ENCODE results near the gene DSCAM.

The DSCAM gene

DNA sequence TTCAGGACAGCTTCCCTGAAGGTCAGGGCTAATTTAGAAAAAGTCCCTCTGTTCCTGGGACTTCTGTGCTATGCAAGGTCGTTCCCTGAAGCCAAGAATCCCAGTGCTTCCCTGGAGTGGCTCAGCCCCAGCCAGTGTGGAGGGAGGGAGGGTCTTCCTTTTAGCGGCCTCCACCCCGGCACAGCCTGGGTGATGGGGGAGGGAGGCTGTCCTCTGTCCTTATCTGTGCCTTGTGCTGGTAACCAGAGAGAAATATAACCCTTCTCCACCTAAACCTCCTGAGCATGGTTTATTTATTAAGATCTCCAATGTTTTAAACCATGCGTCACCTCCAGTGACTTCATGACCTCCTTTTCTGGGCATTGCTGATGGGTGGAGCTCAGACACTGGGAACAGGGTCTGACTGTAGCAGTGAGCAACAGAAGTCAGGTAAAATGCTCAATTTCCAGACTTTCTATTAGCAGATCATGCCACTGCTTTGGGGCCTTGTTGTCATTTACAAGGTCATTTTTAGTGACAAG, 157.1 kb downstream of the DSCAM start:
- no peak for DNase-seq

DNA sequence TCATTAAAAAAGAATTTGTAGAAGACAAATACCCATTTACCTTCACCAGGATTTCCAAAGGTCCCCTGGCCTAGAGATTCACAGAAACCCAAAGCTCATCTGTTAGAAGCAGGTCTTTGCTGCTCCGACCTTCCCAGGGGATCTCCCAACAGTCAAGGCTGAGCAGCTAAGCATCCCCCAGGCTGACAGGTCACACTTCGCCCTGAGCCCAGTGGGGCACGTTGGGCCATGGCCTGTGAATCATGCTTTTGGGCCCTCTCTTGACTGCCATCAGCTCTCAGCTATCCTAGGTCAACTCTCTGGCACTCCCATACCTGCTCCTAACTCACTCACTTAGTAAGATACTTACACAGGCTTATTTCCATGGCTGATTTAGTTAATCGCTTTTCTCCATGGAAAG, 157.7 kb downstream of the DSCAM start:
- no peak for DNase-seq

DNA sequence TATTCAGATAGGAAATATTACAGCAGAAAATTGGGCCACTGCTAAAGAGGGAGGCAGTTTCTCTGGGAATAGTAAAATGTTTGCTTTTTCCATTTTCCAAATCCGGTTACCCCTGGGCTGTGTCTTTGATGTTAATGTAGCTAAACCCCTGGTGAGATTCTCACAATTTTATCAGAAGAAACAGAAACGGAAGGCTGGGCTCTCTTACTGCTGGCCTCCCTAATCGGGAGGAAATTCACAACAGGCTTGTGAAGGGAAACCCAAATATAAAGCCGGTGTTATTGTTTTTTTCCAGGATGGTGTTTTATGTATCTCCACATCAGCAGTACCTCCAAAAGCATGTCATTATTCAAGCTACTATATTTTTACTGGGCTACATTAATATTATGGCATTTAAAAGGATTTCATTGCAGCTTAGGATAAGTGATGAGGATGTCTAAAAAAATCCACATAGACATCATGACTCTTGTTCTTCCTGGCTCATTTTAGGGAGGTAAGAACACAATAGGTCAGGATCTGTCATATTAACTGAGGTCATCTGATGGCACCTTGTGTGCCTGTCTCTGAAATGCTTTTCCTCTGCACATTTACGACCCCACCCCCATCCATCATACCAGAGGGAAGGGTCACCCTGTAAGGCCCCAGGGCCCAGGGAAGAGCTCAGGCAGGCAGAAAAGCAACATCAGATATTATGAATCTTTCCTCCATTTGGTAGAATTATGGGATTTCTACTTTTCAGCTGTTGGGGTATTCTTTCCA, 158.7 kb downstream of the DSCAM start:
- DNase-seq, result no peak

DNA sequence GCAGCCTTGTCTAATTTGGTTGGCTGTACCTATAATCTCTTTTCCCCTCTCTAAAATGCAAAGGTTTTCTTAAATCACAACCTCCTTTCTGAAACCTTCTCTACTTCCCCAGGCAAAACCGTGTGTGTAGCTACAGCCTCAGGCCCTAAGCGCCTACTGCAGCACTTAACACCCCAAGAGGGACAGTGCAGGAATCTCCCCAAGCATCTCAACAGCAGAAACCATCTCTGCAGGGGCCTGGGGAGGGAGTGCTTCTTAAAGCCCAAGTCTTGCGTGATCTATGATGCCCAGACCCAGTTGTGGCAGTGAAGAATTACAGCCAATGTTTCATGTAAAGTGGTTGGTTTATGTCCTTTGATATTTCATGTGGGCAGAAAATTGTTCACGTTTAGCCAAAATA, 159.3 kb downstream of the DSCAM start:
- no peak for DNase-seq

DNA sequence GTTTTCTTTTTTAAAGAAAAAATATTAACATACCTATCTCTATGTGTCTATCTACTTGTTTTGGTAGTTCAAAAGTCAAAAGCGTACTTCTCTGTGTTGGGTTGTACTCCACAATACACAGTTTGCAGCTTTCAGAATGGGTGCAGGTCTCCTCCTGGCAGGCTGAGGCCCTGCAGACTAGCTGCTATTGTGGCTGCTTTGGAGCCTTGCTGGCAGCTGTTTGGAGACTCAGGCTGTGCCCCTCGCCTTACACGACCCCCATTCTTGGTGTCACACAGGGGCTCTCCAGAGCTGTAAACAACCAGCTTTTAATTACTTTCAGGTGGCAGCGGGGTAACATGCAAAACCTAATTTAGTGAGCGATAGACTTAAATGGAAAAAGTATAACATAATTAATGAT, 160.4 kb downstream of the DSCAM start:
- DNase-seq, result no peak

DNA sequence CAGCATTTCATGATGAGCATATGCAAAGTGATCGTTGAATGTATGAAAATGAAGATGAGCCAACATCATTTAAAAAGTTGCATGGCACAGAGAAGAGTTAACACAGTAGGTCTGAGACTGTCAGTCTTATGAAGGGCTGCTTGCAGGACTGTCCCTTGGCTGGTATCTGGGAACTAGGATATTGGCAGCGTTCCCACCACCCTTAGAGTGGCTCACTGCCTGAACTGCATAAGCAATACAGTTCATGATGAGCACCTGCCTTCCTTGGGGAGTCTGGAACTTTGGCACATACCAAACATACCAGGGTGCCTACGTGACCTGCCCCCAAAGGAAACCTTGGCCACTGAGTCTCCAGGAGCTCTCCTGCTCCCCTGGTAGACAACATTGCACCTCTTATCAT, 161.8 kb downstream of the DSCAM start:
- no peak for DNase-seq

DNA sequence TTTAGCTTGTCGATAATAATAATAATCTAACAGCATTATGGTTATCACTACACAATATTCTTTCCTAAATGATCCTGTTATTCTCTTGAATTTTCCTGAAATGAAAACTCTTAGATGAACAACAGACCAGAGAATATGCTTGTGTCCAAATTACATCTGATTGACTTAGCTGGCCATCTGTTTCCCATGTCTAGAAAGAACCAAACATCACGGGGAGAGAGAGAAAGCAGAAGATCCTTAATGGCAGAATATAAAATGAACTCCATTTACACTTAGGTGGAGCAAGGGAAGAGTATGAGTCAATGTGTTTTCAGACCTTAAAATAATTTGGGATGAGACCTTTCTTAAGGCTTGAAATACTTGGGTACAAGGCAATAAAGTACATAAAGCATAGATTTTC, 162.2 kb downstream of the DSCAM start:
- no peak for DNase-seq

DNA sequence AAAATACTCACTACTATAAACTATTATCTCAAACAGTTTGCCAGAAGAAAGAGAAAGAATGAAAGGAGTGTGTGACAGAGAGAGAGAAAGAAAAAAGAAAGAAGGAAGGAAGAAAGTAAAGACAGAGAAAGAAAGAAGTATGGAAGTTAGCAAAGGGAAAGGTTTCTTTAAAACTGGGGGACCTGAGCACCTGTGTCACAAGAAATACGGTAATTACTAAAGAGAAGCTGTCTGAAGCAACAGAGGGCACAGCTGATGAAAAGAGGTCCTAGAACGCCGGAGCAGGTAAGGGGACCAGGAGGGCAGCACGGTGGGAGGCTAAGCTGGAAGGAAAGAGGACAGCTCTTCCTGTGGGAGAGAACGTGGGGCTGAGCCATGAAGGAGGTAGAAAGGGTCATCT, 163.6 kb downstream of the DSCAM start:
- DNase-seq, result no peak

DNA sequence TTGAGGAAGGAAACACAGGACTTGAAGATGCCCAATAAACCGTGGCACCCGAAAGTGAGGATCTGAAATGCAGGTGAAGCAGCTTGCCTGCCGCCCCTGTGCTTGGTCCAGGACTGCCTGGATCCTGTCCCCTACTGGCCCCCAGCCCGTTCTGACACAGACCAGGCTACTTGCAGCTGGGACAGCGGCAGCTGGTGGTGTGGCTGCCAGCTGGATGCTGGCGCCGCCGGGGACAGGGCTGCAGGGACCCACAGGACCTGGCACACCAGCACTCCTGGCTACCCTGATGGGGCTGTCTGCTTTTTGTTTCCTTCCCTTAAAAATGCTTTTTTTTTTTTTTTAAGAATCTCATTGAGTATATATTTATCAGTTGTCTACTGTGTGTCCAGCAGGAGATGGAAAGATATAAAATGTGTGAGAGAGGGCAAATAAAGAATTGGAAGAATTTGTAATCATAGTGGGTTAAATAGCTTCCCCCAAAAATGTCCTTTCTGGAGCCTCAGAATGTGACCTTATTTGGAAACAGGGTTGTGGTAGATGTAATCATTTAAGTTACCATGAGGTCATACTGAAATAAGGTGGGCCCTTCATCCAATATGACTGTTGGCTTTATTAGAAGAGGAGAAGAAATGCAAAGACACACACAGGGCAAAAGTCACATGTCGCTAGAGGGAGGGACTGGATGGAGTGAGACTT, 165.6 kb downstream of the DSCAM start:
- DNase-seq, result no peak

DNA sequence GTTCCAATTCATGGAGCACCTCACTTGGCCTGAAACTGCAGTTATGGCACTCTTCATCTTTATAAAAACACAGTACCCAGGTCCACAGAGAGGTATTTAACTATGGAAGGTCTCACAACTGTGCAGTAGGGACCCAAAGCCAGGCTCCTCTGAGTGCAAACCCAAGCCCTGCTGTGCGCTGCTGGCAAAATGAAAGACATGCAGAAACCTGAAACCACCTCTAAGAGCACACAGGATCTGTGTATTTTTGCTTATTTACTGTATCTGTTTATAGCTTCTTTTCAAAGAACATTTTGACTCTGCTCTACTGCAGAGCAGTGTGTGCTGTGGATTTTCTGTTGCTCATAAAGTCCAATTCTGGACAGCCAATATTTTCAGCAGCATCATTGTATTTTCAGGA, 166.6 kb downstream of the DSCAM start:
- no peak for DNase-seq

DNA sequence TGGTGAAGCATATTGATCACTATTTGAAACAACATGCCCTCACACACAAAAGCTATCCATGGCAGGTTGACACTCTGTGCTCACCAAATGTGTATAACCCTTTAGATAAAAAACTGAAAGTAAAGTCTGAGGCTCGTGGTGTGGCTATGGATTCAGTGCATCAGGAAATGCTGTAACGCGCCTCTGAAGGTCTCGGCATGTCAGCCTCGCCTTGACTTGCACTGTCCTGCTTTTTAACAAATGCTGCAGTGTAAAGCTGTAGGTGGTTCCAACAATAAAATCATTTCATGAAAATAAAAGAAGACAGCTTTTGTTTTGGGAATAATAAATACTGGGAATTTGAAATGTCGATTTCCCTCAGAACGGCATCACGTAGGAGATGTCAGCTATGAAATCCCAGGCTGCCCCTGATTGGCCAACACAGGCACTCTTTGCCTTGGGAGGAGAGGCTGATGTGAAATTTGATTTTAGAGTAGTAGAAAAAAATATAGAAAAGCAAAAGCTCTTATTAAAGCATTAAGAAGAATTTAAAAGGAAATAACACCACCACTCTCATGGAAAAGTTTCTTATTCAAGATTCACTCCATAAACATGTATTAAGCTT, 168.2 kb downstream of the DSCAM start:
- no peak for DNase-seq

DNA sequence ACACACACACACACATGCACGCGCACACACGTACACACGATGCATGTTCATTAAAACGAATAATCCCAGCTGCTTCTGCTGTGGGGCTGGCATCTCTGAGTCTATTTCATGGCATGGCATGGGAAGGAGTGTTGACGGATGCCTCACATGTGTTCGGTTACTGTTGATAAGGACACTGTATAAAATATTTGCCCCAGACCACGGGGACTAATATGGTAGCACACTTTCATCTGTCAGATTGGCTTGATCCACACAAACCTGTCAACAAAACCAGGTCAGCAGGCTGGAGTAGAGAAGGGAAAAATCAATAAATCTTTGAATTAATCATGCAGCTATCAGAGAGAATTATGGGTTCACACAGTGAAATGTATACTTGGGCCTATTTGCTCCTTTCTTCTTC, 171.9 kb downstream of the DSCAM start:
- no peak for DNase-seq

DNA sequence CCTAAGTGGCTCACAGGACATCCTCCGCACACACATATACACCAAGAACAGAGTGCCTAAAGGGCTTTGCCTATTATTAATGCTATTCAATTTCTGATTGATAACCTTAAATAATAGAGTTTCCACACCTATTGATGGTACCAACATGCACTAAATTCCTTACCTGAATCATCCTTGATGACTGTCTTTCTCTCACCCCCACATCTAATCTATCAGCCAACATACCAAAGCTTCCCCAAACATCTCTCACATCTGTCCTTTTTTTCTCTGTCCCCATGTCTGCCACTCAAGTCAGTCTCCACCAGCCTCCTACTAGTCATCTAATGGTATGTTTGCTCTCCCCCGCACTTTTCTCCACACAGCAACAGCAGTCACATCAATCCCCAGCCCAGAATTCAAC, 174.4 kb downstream of the DSCAM start:
- no peak for DNase-seq

DNA sequence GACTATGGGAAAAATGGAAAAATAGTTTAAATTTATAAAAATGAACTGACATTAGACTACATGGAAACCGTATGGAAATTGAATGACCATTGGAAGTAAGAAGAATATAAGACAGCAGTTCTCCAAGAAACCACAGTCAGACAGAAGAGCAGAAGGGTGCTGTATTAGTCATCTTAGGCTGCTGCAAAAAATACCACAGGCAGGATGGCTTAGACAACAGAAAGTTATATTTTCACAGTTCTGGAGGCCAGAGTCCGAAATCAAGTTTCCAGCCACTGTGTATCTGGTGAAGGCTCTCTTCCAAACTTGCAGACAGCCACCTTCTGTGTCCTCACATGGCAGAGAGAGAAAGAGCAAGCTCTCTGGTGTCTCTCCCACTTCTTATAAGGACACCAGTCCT, 175.2 kb downstream of the DSCAM start:
- DNase-seq, result no peak

DNA sequence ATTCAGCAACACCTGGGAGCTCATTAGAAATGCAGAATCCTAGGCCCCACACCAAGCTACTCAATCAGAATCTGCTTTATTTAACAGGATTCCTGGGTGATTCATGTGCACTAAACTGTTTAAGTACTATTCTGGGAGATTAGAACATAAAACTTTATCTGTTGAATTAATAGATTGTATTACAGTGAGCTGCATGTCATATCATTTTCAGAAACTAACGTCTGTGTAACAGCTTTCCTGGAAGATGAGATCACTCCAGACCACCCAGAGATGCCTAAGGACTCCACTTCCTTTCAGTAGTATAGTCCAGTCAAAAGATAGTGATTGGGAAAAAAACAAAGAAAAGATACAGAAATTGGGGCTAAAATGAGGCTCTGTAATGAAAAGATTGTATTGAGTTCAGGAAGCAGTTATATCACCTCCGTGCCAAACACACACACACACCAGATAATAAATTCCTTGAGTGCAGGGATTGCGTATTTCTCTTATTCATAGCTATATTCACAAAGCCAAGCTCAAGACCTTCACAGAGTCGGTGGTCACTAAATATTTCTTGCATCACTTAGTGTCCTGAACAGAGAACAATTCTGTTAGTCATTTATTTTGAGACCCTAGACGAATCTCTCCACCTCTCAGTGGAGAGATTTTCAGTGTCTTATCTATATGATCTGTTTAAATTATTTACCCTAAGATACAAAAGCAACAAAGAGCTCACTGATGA, 178.2 kb downstream of the DSCAM start:
- DNase-seq, result no peak

DNA sequence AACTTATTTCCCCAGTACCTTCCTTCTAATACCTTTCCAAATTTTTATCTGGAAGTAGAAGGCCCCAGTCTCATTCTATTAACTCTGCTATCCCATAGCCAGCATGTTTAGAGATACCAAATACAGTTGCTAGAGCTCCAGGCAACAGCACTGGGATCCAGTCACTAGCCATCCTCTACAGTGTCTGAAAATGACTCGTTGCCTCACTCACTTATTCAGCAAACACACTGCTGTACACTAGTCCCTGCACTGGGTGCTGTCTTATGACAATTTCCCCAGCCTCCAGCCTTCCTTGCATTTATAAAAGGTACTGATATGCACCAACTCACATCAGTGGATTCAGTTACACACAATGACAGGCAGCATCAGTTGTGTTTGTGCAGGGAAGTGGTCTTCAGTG, 179.0 kb downstream of the DSCAM start:
- no peak for DNase-seq

DNA sequence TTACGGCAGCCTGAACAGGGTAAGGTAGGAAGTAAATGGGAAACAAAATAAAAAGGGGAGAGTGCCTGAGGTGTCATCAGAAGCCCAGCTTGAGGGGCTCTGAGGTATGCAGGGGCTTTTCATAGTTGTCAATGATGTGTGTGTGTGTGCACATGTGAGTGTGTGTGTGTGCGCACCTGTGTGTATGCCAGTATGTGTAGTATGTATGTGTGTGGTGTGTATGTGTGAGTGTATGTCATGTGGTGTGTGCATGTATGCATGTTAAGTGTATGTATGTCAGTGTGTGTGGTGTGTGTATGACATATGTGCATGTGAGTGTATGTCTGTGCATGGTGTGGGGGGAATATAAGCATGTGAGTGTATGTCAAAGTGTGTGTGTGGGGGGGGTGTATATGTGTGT, 184.1 kb downstream of the DSCAM start:
- DNase-seq, result no peak

DNA sequence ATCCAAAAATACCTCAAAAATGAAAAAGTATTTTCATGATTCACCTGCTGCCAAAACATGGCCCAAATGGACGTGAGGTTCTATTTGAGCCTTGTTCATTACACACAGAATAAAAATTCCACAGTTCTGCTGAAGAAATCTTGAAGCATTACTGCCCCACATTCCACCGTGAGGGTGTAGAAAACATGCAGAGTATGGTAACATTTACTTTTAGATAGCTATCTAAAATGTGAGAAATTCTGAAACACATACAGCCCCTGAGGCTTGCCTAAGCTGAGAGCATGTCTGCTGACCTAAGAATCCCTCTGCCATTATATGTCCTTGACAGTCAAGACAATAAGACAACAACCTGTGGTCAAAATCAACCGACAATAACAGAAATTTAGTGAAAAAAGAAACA, 186.5 kb downstream of the DSCAM start:
- DNase-seq, result no peak

DNA sequence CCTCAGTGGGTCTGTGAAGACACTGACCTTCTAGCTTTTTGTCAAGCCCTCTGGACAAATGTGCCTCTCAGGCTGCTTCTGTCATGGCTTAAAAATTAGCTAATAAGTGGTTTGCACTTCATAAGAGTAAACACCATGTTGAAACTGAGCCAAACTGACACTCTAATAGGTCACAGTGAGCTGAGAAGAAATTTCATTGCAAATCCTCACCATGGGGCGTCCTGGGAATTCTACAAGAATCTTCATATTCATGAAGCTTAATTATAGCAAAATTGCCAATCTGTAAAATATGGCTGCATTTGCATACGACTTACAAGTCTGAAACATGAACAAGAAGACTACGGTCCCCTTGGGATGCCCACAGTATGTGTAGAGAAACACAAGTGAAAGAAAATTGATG, 188.6 kb downstream of the DSCAM start:
- DNase-seq, result peak; percentile 74

DNA sequence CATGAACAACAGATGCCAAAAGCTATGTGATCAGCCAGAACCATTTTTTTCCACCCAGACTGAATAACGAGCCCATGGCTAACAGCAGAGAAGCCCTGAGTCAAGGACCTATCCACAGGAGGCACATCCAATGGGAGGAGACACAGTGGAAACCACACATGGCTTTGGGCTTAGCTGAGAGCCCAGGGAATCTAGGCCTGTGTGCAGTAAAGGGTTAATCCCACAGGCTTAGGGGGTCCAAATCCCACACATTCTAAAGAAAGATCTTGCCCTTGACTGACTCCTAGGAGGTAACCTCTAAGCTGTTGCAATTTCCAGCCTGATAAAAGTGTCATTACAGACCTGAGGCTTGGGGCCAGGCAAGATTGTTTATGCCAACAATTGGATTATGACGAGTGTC, 194.5 kb downstream of the DSCAM start:
- no peak for DNase-seq

DNA sequence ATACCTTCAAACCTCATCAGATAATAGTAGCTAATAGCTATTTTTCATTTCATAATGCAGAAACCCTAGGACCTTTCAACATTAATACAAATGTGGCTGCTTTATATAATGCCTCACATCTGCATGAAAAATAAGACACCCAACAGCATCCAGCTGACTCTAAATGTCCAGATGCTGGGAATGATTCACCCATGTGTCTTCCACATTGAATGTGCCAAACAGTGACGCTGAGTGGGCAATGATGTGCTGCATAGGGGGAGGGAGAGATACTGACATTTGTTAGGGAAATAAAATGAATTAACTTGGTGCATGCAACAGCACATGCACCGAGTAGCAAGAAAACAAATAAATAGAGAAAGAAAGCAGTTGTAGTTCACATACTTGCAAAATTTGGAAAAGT, 199.3 kb downstream of the DSCAM start:
- DNase-seq, result no peak

DNA sequence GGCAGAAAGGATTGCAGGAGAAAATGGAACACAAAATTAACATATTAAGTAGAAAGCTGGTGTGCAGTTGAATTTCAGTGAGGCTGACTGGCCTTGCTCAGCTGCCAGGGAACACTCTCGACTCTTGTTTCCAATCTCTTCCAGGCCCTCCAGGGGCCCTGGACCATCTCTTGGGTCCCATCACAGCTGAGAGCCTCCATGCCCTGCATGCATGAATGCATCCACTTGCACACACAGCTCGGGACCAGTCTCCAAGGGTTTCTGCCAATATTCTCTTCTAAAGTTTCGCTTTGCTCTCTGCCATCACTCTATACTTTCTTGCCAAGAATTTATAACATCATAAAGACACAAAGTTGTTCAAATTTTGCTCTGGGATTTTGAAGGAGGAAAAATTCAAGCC, 200.3 kb downstream of the DSCAM start:
- no peak for DNase-seq

DNA sequence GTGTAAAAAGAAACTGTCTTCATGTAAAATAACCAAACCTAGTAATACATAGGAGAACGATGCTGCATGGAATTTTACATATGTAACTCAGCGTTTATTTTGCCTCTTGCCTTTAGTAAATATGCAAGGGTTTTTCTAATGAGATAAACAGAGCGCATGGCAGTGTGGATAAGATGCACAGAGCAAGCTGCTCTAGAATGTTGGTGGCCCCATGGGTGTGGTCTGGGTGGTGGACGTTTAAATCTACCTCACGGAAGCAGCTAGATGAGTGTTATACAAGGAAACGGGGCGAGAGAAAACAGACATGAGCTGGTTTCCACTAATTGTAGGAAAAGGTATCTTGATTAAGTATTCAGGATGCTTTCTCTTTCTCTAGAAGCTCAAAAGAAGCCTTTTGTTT, 205.9 kb downstream of the DSCAM start:
- DNase-seq, result no peak

Data from NCI-H1436 (cell line).